Tibial artery (tissue), 4 donors: ENCODE results near the gene ADAM19.

Experiments
- DNase-seq, 2 donors: peaks; one replicate each; pipeline ENCODE4 v3.0.0-alpha.2; 2019
- H3K27ac ChIP-seq, 2 donors: fragments of 200-600 bp; sonication (generic) in 1 of 2; 1 replicate in 1 of 2; 2 replicates in 1 of 2; pipeline ENCODE4 v1.5.1; 2018 to 2019; ENCODE audit warnings: mild to moderate bottlenecking in 1 of 2
- H3K27me3 ChIP-seq, 2 donors: fragments of 200-600 bp; sonication (generic) in 1 of 2; one replicate each; pipeline versions ENCODE4 v1.5.1 to v1.6.0; 2016 to 2019
- H3K36me3 ChIP-seq, 3 donors: fragments of 200-600 bp; sonication (generic) in 2 of 3; one replicate each; pipeline ENCODE4 v1.5.1; 2016 to 2019; ENCODE audit warnings: mild to moderate bottlenecking in 2 of 3
- H3K4me1 ChIP-seq, 4 donors: fragments of 200-600 bp; sonication (generic) in 2 of 4; 1 replicate in 3 of 4; 2 replicates in 1 of 4; pipeline ENCODE4 v1.5.1; 2016 to 2019
- H3K4me3 ChIP-seq, 2 donors: fragments of 200-600 bp; sonication (generic) in 1 of 2; 1 replicate in 1 of 2; 2 replicates in 1 of 2; pipeline ENCODE4 v1.5.1; 2018 to 2019; ENCODE audit warnings: mild to moderate bottlenecking in 2 of 2
- H3K9me3 ChIP-seq, 3 donors: fragments of 200-600 bp; sonication (generic) in 1 of 3; one replicate each; pipeline ENCODE4 v1.5.1; 2016 to 2019
- CTCF ChIP-seq, 2 experiments: fragments of 200-600 bp in 1 of 2; fragments of 450-650 bp in 1 of 2; IDR thresholded peaks; one replicate each; pipeline ENCODE4 v1.5.1; 2017 to 2019; ENCODE audit warnings: antibody characterized with exemption in 2 of 2, mild to moderate bottlenecking in 1 of 2, moderate library complexity in 1 of 2
- intact Hi-C: fragments of 100-400 bp; cut with DNase I; formaldehyde crosslinking; loops from one replicate; pipeline ENCODE4 v1.15.0; 2023; ENCODE audit warnings: low total_unique reads

ADAM19 gene

GRCh38 chr5:157529002-157529401 lies 46.6 kb downstream of the ADAM19 start:
- Histone ChIP-seq H3K27ac (no peak overlapping the region), H3K36me3 (peaks cover 0 to 8% (median 0%) of the 10 kb centered on the region in 3 donors), H3K4me1 (peaks cover 0 to 31% (median 10%) of the 10 kb centered on the region in 4 donors), H3K4me3 (no peak overlapping the region), H3K9me3 (no peaks in the 10 kb centered on the region), H3K27me3 (no peaks in the 10 kb centered on the region)
- TF ChIP-seq CTCF (IDR thresholded peaks at IDR 0.05), result no peak
- no peak for DNase-seq
- intact Hi-C loops, result no loop called here

- peaks cover 0 to 34% (median 10%) of the 10 kb centered on the region in 4 donors for H3K4me1 ChIP-seq
- H3K27ac ChIP-seq, result no peak overlapping the region
- intact Hi-C loops, result no loop called here
- H3K4me3 ChIP-seq, result no peak overlapping the region
- H3K36me3 ChIP-seq, result peaks cover 0 to 8% (median 0%) of the 10 kb centered on the region in 3 donors
- H3K9me3 ChIP-seq, result no peaks in the 10 kb centered on the region
- TF ChIP-seq CTCF (IDR thresholded peaks at IDR 0.05), result no peak
- DNase-seq, result peak in 1 of 2 donors; percentile 44
- H3K27me3 ChIP-seq, result no peaks in the 10 kb centered on the region
Measured at GRCh38 chr5:157528036-157528632, 47.4 kb downstream of the ADAM19 start.

- intact Hi-C loops, result no loop called here
- TF ChIP-seq CTCF (IDR thresholded peaks at IDR 0.05), result no peak
Measured at GRCh38 chr5:157524887-157525286, 50.7 kb downstream of the ADAM19 start.

GRCh38 chr5:157523976-157524375 lies 51.6 kb downstream of the ADAM19 start:
- peak in 1 of 2 donors; percentile 74 for DNase-seq
- TF ChIP-seq CTCF (IDR thresholded peaks at IDR 0.05), result no peak
- Histone ChIP-seq H3K4me1 (peaks cover 0 to 44% (median 18%) of the 10 kb centered on the region in 4 donors), H3K27ac (peak overlapping the region; percentile 47 to 68), H3K9me3 (no peaks in the 10 kb centered on the region), H3K4me3 (no peak overlapping the region), H3K27me3 (no peaks in the 10 kb centered on the region), H3K36me3 (peaks cover 0 to 8% (median 8%) of the 10 kb centered on the region in 3 donors)
- intact Hi-C loops, result no loop called here

More at GRCh38 chr5:157524887-157525286, 50.7 kb downstream of the ADAM19 start:
- DNase-seq, result no peak
- Histone ChIP-seq H3K4me3 (no peak overlapping the region), H3K36me3 (no peaks in the 10 kb centered on the region), H3K9me3 (no peaks in the 10 kb centered on the region), H3K4me1 (peaks cover 0 to 44% (median 18%) of the 10 kb centered on the region in 4 donors), H3K27ac (peak overlapping the region; percentile 47 to 68), H3K27me3 (no peaks in the 10 kb centered on the region)

- Histone ChIP-seq H3K9me3 (no peaks in the 10 kb centered on the region), H3K27ac (peak overlapping the region; percentile 35 to 58), H3K27me3 (no peaks in the 10 kb centered on the region), H3K4me3 (no peak overlapping the region), H3K4me1 (peaks cover 0 to 48% (median 22%) of the 10 kb centered on the region in 4 donors), H3K36me3 (peaks cover 0 to 15% (median 9%) of the 10 kb centered on the region in 3 donors)
- DNase-seq, result no peak
- intact Hi-C loops, result no loop called here
- TF ChIP-seq CTCF (IDR thresholded peaks at IDR 0.05), result no peak
Measured at GRCh38 chr5:157521704-157522029, 53.9 kb downstream of the ADAM19 start.
